GM19025 (cell line): ENCODE results near the gene FNDC10.

Source experiments
- ATAC-seq: cut with Tn5 transposase; IDR thresholded peaks from one replicate; pipeline ENCODE4 v1.9.1; 2021; ENCODE audit warnings: mild to moderate bottlenecking, low read depth, moderate library complexity; ENCODE audit not compliant: unreplicated experiment

FNDC10 gene

GRCh38 chr1:1617516-1617915 is 17.6 kb upstream of the FNDC10 start:
- ATAC-seq = no peak

DNA sequence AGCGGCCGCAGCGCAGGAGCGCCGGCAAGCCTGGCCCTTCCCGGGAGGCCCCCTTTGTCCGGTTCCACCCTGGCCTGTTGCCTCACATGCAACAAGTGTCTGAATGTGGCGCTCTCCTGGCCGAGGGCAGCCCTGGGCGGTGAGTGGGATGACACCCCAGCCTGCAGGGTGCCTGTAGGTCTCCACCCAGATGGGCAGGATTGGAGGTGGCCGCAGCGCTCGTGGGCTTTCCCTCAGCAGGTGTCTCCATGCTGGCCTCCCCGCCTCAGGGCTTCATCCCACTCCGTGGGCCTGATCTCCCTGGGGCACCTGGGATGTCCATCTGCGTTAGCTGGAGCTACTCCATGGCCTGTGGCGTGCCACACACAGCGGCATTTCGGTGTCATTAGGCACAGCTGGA is 16.9 kb upstream of the FNDC10 start:
- ATAC-seq = no peak

DNA sequence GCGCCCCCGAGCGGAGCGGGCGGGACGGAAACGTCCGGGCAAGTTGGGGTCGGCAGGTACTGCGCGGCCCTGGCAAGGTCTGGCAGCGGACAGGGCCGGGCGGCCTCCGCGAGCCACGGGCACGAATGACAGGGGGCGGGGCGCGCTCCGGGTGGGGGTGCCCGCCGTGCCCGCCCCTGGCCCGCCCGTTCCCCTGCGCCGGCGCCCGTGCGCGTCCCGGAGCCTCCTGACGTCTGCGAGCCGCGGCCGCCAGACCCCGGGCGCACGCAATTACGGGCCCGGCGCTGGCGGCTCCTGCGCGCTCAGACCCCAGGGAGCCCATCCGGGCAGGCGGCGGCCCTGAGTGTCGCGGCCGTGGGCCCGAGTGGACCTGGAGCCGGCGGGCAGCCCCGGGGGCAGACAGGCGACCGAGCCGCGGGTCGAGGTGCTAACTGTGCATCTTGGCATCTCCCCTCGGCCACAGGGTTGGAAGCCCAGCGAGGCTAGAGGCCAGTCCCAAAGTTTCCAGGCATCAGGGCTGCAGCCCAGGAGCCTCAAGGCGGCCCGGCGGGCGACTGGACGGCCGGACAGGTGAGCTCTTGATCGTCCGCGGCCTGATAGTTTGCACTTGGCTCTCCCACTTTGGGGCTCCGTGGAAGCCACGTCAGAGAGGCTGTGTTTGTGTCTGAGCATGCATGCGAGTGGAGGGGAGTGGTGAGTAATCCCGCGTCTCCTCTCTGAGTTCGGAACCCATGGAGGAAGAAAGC is 16.3 kb upstream of the FNDC10 start:
- peak; percentile 24 for ATAC-seq

DNA sequence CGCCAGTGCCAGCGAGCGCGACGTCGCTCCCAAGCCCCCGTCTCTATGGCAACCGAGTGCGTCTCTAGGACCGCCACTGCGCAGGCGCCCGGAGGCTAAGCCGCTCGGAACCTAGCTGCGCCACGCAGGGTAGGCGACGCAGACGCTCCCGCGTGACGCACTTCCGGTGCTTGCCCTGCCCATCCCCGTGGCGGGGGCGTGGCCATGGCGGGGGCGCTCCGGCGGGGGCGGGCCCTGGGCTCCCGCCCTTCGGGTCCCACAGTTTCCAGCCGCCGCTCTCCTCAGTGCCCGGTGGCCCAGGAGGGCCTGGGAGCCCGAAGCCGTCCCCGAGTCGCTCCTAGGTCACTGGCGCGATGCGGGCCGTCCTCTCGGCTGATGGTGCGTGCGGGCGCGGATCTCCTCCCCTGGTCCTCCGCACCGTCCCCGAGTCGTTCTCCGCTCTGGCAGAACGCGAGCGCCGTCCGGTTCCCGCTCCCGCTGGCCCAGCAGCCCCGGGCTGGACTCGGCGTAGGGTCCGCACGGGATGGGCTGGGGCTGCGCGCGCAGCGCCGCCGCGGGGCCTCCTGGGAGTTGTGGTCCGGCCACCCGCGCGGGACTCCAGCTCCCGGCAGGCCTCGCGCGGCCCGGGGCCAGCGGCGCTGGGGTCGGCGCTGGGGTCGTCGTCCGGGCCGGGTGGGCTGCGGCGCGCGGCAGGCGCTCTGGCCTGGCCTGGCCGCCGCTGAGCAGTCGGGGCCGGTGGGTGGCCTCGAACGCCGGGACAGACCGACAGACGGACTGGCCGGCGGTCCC is 15.5 kb upstream of the FNDC10 start, which contains the start of gene MIB2:
Gene MIB2 (plus strand): TSS at position 245 of the 789 bp plus-strand sequence. CDS start 7,953 bp downstream, outside the sequence.
- ATAC-seq = peak; percentile 83

GRCh38 chr1:1614954-1615255 is 15.0 kb upstream of the FNDC10 start:
- no peak for ATAC-seq

DNA sequence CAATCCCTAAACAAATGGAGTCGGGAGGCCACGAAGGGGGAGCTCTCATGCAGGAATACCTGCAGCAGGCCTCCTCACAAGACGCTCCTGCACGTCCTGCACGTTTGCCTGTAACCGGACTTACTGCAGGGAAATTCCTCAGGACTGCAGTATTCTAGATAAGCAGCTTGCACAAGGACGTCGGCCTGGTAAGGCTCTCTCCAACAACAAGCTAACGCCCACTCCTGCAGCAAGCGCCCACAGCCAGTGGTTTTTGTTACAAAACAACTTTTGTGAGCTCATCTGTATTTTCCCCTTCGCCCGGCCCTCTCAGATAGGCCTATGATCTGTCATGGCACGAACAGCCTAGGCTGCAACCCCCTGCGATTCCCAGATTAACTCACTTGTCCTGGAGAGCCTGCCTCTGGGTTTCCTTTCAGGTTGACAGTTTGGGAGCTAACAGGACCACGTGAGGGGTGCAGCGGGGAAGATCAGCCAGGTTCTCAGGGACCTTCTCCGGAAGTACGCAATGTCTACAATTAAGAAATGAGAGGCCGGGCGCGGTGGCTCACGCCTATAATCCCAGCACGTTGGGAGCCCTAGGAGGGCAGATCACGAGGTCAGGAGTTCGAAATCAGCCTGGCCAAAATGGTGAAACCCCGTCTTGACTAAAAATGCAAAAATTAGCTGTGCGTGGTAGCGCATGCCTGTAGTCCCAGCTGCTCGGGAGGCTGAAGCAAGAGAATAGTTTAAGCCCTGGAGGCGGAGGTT is 14.4 kb upstream of the FNDC10 start:
- no peak for ATAC-seq

- ATAC-seq = no peak
Observed at GRCh38 chr1:1613509-1614082, 13.7 kb upstream of the FNDC10 start.

- ATAC-seq = no peak
Observed at GRCh38 chr1:1612104-1612400, 12.1 kb upstream of the FNDC10 start.

- no peak for ATAC-seq
Observed at GRCh38 chr1:1610796-1611195, 10.9 kb upstream of the FNDC10 start.

DNA sequence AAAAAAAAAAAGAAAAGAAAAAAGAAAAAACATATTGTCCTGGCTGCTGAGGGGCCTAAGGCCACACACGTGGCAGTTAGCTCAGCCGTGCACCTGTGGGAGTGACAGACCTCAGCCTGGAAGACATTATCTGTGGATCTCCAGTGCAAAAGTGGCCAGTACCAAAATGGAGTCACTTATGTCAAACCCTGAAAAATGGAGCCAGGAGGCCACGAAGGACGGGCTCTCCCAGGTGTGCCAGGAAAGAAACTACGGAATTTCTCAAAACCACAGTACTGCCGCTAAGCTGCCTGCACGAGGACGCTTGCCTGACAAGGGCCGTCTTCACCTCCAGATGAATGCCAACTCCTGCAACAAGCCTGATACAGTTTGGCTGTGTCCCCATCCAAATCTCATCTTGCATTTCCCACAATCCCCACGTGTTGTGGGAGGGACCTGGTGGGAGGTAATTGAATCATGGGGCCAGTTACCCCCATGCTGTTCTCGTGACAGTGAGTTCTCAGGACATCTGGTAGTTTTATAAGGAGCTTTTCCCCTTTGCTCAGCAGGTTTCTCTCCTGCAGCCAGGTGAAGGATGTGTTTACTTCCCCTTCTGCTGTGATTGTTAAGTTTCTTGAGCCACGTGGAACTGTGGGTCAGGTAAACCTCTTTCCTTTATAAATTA is 10.0 kb upstream of the FNDC10 start:
- no peak for ATAC-seq

DNA sequence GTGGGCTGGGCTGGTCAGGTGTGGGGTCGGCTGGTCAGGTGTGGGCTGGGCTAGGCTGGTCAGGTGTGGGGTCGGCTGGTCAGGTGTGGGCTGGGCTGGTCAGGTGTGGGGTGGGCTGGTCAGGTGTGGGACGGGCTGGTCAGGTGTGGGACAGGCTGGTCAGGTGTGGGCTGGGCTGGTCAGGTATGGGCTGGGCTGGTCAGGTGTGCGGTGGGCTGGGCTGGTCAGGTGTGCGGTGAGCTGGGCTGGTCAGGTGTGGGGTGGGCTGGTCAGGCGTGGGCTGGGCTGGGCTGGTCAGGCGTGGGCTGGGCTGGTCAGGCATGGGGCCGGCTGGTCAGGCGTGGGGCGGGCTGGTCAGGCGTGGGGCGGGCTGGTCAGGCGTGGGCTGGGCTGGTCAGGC is 6.3 kb upstream of the FNDC10 start:
- ATAC-seq = no peak

DNA sequence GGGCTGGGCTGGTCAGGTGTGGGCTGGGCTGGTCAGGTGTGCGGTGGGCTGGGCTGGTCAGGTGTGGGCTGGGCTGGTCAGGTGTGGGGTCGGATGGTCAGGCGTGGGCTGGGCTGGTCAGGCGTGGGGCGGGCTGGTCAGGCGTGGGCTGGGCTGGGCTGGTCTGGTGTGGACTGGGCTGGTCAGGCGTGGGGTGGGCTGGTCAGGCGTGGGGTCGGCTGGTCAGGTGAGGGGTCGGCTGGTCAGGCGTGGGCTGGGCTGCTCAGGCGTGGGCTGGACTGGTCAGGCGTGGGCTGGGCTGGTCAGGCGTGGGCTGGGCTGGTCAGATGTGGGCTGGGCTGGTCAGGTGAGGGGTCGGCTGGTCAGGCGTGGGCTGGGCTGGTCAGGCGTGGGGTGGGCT is 5.8 kb upstream of the FNDC10 start:
- ATAC-seq = no peak

GRCh38 chr1:1605034-1605591 is 5.2 kb upstream of the FNDC10 start:
- no peak for ATAC-seq

DNA sequence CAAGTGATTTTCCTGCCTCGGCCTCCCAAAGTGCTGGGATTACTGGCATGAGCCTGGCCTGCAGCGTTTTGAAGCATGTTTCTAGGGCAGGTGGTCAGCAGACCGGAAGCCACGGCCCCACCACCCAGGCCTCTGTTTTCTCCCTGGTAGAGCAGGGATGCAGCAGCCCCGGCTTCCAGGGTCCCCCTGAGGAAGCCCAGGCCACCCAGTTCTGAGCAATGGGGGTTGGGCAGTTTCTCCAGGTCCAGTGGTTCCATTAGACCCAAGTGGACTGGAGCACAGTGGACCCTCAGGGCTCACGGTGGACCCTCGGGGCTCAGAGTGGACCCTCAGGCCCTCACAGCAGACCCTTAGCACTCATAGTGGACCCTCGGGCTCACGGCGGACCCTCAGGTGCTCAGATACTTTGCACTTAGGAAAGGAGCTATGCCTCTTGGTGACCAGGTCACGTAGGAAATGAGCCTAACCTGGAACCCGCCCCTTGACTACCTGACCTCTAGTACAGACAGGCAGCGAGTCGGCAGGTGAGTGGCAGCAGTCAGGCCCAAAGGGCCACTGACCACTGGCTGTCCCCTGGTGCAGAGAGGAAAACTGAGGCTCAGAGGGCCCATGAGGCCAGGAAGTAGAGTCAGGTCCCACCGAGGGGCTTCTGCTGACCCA is 4.6 kb upstream of the FNDC10 start:
- ATAC-seq = no peak

- ATAC-seq = no peak
Observed at GRCh38 chr1:1603671-1604373, 3.9 kb upstream of the FNDC10 start.

DNA sequence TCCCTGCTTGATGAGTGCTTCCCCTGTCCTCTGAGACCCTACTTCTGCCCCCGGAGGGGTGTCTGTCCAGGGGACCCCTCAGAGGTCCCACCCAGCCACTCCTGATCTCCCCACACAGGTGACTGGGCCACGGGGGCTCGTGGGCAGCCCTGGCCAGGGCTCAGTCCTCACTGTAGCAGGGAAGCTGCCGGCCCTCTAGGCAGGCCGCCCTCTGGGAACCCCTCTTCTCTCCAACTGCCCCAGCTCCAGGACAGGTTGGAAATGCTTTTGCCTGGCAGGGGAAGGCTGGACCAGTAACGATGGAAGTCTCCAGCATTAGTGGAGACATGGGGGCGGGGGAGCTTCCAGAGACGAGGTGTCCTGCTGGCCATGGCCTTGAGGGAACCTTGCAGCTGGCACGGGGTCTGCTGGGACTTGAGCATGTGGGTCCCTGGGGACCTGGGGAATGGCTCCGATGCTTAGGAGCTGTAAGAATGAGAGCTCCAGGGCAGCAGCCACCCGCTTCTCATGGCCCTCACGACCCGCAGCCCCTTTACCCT is 3.1 kb upstream of the FNDC10 start:
- no peak for ATAC-seq

GRCh38 chr1:1602304-1602967 is 2.5 kb upstream of the FNDC10 start:
- no peak for ATAC-seq

- no peak for ATAC-seq
Observed at GRCh38 chr1:1601564-1602303, 1.8 kb upstream of the FNDC10 start.
